ENCODE data around the gene ZBTB40.

Gene ZBTB40

GRCh38 chr1:22465671-22466070 lies 14.0 kb downstream of the ZBTB40 start:
- Histone ChIP-seq H3K36me3 (replicated peaks; ENCODE audit: low read depth, low read length) (no peaks in the 10 kb centered on the region), H3K27ac (ENCODE audit: low read length) (no peak overlapping the region), H3K4me1 (ENCODE audit: low read length) (no peaks in the 10 kb centered on the region), H3K4me2 (ENCODE audit: low read length) (no peak overlapping the region), H3K9ac (ENCODE audit: low read length) (no peak overlapping the region), H3K9me3 (ENCODE audit: insufficient read depth, low read length) (no peaks in the 10 kb centered on the region), H3K4me3 (ENCODE audit: low read length) (no peak overlapping the region), H3K27me3 (ENCODE audit: low read depth, low read length) (no peaks in the 10 kb centered on the region), H2AFZ (ENCODE audit: low read depth, low read length) (no peak overlapping the region), H4K20me1 (ENCODE audit: insufficient read depth, low read length) (no peaks in the 10 kb centered on the region), H3K79me2 (ENCODE audit: low read length) (peaks cover 48% of the 10 kb centered on the region)
- TF ChIP-seq EZH2phosphoT487 (IDR thresholded peaks at IDR 0.05; ENCODE audit: low read depth) = no peak
- no peak for TF ChIP-seq CTCF (IDR thresholded peaks at IDR 0.05; ENCODE audit: low read depth, low read length)

- no peak overlapping the region for H3K4me3 ChIP-seq (ENCODE audit: low read length)
- no peak for TF ChIP-seq EZH2phosphoT487 (IDR thresholded peaks at IDR 0.05; ENCODE audit: low read depth)
- TF ChIP-seq CTCF (IDR thresholded peaks at IDR 0.05; ENCODE audit: low read depth, low read length) = no peak
- H4K20me1 ChIP-seq (ENCODE audit: insufficient read depth, low read length) = no peaks in the 10 kb centered on the region
- H3K27me3 ChIP-seq (ENCODE audit: low read depth, low read length) = no peaks in the 10 kb centered on the region
- no peaks in the 10 kb centered on the region for H3K4me1 ChIP-seq (ENCODE audit: low read length)
- no peak overlapping the region for H3K27ac ChIP-seq (ENCODE audit: low read length)
- H3K36me3 ChIP-seq (replicated peaks; ENCODE audit: low read depth, low read length) = no peaks in the 10 kb centered on the region
- peaks cover 30% of the 10 kb centered on the region for H3K79me2 ChIP-seq (ENCODE audit: low read length)
- H3K9me3 ChIP-seq (ENCODE audit: insufficient read depth, low read length) = no peaks in the 10 kb centered on the region
- H2AFZ ChIP-seq (ENCODE audit: low read depth, low read length) = no peak overlapping the region
- no peak overlapping the region for H3K4me2 ChIP-seq (ENCODE audit: low read length)
- H3K9ac ChIP-seq (ENCODE audit: low read length) = no peak overlapping the region
Measured at GRCh38 chr1:22470227-22470626, 18.6 kb downstream of the ZBTB40 start.

- Histone ChIP-seq H3K4me1 (ENCODE audit: low read length) (no peaks in the 10 kb centered on the region), H2AFZ (ENCODE audit: low read depth, low read length) (no peak overlapping the region), H3K79me2 (ENCODE audit: low read length) (peaks cover 23% of the 10 kb centered on the region; the same call in 1 of the 2 replicates)
Measured at GRCh38 chr1:22471078-22471477, 19.4 kb downstream of the ZBTB40 start.

GRCh38 chr1:22471610-22472009 lies 20.0 kb downstream of the ZBTB40 start:
- no peaks in the 10 kb centered on the region for H3K27me3 ChIP-seq (ENCODE audit: low read depth, low read length)

More at GRCh38 chr1:22471078-22471477, 19.4 kb downstream of the ZBTB40 start:
- no peak overlapping the region for H3K27ac ChIP-seq (ENCODE audit: low read length)
- no peak overlapping the region for H3K4me2 ChIP-seq (ENCODE audit: low read length)
- H3K4me3 ChIP-seq (ENCODE audit: low read length) = no peak overlapping the region
- H3K9ac ChIP-seq (ENCODE audit: low read length) = no peak overlapping the region
- H4K20me1 ChIP-seq (ENCODE audit: insufficient read depth, low read length) = 0 out of 2 replicates have a peak, but pooled peaks cover 5% of the 10 kb centered on the region
- H3K36me3 ChIP-seq (replicated peaks; ENCODE audit: low read depth, low read length) = no peaks in the 10 kb centered on the region
- H3K27me3 ChIP-seq (ENCODE audit: low read depth, low read length) = no peaks in the 10 kb centered on the region
- no peaks in the 10 kb centered on the region for H3K9me3 ChIP-seq (ENCODE audit: insufficient read depth, low read length)
- TF ChIP-seq EZH2phosphoT487 (IDR thresholded peaks at IDR 0.05; ENCODE audit: low read depth) (no peak), CTCF (IDR thresholded peaks at IDR 0.05; ENCODE audit: low read depth, low read length) (no peak)

More at GRCh38 chr1:22471610-22472009, 20.0 kb downstream of the ZBTB40 start:
- Histone ChIP-seq H4K20me1 (ENCODE audit: insufficient read depth, low read length) (0 out of 2 replicates have a peak, but pooled peaks cover 5% of the 10 kb centered on the region), H3K36me3 (replicated peaks; ENCODE audit: low read depth, low read length) (no peaks in the 10 kb centered on the region), H2AFZ (ENCODE audit: low read depth, low read length) (no peak overlapping the region), H3K4me3 (ENCODE audit: low read length) (no peak overlapping the region), H3K27ac (ENCODE audit: low read length) (no peak overlapping the region), H3K79me2 (ENCODE audit: low read length) (peaks cover 20% of the 10 kb centered on the region; the same call in 1 of the 2 replicates), H3K9me3 (ENCODE audit: insufficient read depth, low read length) (no peaks in the 10 kb centered on the region), H3K9ac (ENCODE audit: low read length) (no peak overlapping the region), H3K4me2 (ENCODE audit: low read length) (no peak overlapping the region), H3K4me1 (ENCODE audit: low read length) (no peaks in the 10 kb centered on the region)
- no peak for TF ChIP-seq EZH2phosphoT487 (IDR thresholded peaks at IDR 0.05; ENCODE audit: low read depth)
- no peak for TF ChIP-seq CTCF (IDR thresholded peaks at IDR 0.05; ENCODE audit: low read depth, low read length)

Data from OCI-LY3 (cell line).